Activated CD8-positive, alpha-beta T cell treated with anti-CD3 and anti-CD28 coated beads for 36 hours (primary cell): ENCODE results near the gene VPS50. TPM values are rescaled to one million over a fixed set of nuclear protein-coding genes. Genes with fewer than 3 reads are reported as not detected.
"Not testable (repeated sequence)": the region's sequence is repeated elsewhere in the genome, so short reads cannot be mapped to it uniquely, and the experiment has no call there.

Experiments used
- ATAC-seq: fragments of 200-7000 bp; cut with Tn5 transposase; one replicate; pipeline ENCODE4 v1.10.0; 2021; ENCODE audit warnings: mild to moderate bottlenecking, moderate library complexity
- CTCF ChIA-PET: fragments of 350-600 bp; sonication (Branson Sonifier 250); formaldehyde crosslinking; loops from one replicate; lab custom pipeline; 2021; ENCODE audit warnings: antibody characterized with exemption; lab: Charles Lee
- POLR2A ChIA-PET: fragments of 350-600 bp; sonication (Branson Sonifier 250); formaldehyde crosslinking; loops from one replicate; lab custom pipeline; 2021; ENCODE audit warnings: antibody characterized with exemption; lab: Charles Lee
- DNase-seq: peaks from one replicate; pipeline ENCODE4 v3.0.0-alpha.2; 2020
- H3K27ac Mint-ChIP-seq: one replicate; pipeline ENCODE4 v1.8.0; 2021; ENCODE audit warnings: mild to moderate bottlenecking, mixed read lengths
- H3K27me3 Mint-ChIP-seq: one replicate; pipeline ENCODE4 v1.8.0; 2021; ENCODE audit warnings: mixed read lengths
- H3K36me3 Mint-ChIP-seq: one replicate; pipeline ENCODE4 v1.8.0; 2021; ENCODE audit warnings: low read depth, mixed read lengths
- H3K4me1 Mint-ChIP-seq: one replicate; pipeline ENCODE4 v1.8.0; 2021; ENCODE audit warnings: low read depth, mixed read lengths
- H3K4me3 Mint-ChIP-seq: one replicate; pipeline ENCODE4 v1.8.0; 2021; ENCODE audit warnings: mild to moderate bottlenecking, moderate library complexity, mixed read lengths
- H3K9me3 Mint-ChIP-seq: one replicate; pipeline ENCODE4 v1.8.0; 2021; ENCODE audit warnings: mixed read lengths
- intact Hi-C: fragments of 100-400 bp; cut with micrococcal nuclease; formaldehyde crosslinking; loops from one replicate; pipeline ENCODE4 v1.10.0; 2022
- total RNA-seq, 2 experiments: library from RNA; stranded (reverse); gene quantifications; one replicate each; pipeline ENCODE4 v1.2.3, GENCODE V29; 2021
- TF ChIP-seq, protein P1 (sequence below): fragments of 200-600 bp; IDR thresholded peaks from one replicate; pipeline ENCODE4 v1.8.0; 2022; ENCODE audit warnings: antibody characterized with exemption, mild to moderate bottlenecking

VPS50 gene
- total RNA-seq, 2 experiments from 2014 or later: 15.5 to 18.5 TPM

- DNase-seq (no peak), ATAC-seq (no peak)
- Mint-ChIP-seq H3K27me3 (no peaks in the 10 kb centered on the region), H3K4me3 (no peak overlapping the region), H3K4me1 (no peaks in the 10 kb centered on the region), H3K36me3 (peaks cover 2% of the 10 kb centered on the region), H3K27ac (no peak overlapping the region), H3K9me3 (no peaks in the 10 kb centered on the region)
- CTCF ChIA-PET: no interaction called here
- intact Hi-C loops: no loop called here
- TF ChIP-seq, protein P1, sequence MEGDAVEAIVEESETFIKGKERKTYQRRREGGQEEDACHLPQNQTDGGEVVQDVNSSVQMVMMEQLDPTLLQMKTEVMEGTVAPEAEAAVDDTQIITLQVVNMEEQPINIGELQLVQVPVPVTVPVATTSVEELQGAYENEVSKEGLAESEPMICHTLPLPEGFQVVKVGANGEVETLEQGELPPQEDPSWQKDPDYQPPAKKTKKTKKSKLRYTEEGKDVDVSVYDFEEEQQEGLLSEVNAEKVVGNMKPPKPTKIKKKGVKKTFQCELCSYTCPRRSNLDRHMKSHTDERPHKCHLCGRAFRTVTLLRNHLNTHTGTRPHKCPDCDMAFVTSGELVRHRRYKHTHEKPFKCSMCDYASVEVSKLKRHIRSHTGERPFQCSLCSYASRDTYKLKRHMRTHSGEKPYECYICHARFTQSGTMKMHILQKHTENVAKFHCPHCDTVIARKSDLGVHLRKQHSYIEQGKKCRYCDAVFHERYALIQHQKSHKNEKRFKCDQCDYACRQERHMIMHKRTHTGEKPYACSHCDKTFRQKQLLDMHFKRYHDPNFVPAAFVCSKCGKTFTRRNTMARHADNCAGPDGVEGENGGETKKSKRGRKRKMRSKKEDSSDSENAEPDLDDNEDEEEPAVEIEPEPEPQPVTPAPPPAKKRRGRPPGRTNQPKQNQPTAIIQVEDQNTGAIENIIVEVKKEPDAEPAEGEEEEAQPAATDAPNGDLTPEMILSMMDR: no peak
- POLR2A ChIA-PET: no interaction called here
Observed at GRCh38 chr7:93332172-93332571, 100.0 kb downstream of the VPS50 start.

- H3K4me3 Mint-ChIP-seq: no peak overlapping the region
- ChIA-PET CTCF (no interaction called here), POLR2A (no interaction called here)
- H3K9me3 Mint-ChIP-seq: peaks cover 2% of the 10 kb centered on the region
- no peak for ATAC-seq
- peaks cover 22% of the 10 kb centered on the region for H3K36me3 Mint-ChIP-seq
- H3K27ac Mint-ChIP-seq: no peak overlapping the region
- DNase-seq: no peak
- no peaks in the 10 kb centered on the region for H3K4me1 Mint-ChIP-seq
- TF ChIP-seq, protein P1: no peak
- intact Hi-C loops: no loop called here
- H3K27me3 Mint-ChIP-seq: no peaks in the 10 kb centered on the region
Observed at GRCh38 chr7:93337052-93337451, 104.9 kb downstream of the VPS50 start.

DNA sequence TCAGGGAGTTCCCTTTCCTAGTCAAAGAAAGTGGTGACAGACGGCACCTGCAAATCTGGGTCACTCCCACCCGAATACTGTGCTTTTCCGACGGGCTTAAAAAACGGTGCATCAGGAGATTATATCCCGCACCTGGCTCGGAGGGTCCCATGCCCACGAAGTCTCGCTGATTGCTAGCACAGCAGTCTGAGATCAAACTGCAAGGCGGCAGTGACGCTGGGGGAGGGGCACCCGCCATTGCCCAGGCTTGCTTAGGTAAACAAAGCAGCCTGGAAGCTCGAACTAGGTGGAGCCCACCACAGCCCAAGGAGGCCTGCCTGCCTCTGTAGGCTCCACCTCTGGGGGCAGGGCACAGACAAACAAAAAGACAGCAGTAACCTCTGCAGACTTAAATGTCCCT, 110.0 kb downstream of the VPS50 start:
- H3K27ac Mint-ChIP-seq, H3K27me3 Mint-ChIP-seq, CTCF ChIA-PET, POLR2A ChIA-PET, H3K9me3 Mint-ChIP-seq, DNase-seq, intact Hi-C loops, H3K4me3 Mint-ChIP-seq, H3K4me1 Mint-ChIP-seq, ATAC-seq: not testable (repeated sequence)
- H3K36me3 Mint-ChIP-seq: peaks cover 21% of the 10 kb centered on the region

- Mint-ChIP-seq H3K27me3 (no peaks in the 10 kb centered on the region), H3K27ac (peak overlapping the region; percentile 11), H3K4me1 (peaks cover 3% of the 10 kb centered on the region), H3K4me3 (no peak overlapping the region), H3K9me3 (no peaks in the 10 kb centered on the region), H3K36me3 (peaks cover 2% of the 10 kb centered on the region)
- intact Hi-C loops: no loop called here
- POLR2A ChIA-PET: no interaction called here
- ATAC-seq (peak; percentile 30), DNase-seq (no peak)
- CTCF ChIA-PET: no interaction called here
- TF ChIP-seq, protein P1: no peak
Observed at GRCh38 chr7:93350338-93350737, 118.2 kb downstream of the VPS50 start.

- intact Hi-C loops: no loop called here
- TF ChIP-seq, protein P1: no peak
- Mint-ChIP-seq H3K4me3 (no peak overlapping the region), H3K27ac (no peak overlapping the region), H3K36me3 (peaks cover 2% of the 10 kb centered on the region), H3K27me3 (no peaks in the 10 kb centered on the region), H3K9me3 (no peaks in the 10 kb centered on the region), H3K4me1 (peaks cover 3% of the 10 kb centered on the region)
- DNase-seq (no peak), ATAC-seq (no peak)
- POLR2A ChIA-PET: no interaction called here
- CTCF ChIA-PET: no interaction called here
Observed at GRCh38 chr7:93352881-93353280, 120.7 kb downstream of the VPS50 start.

DNA sequence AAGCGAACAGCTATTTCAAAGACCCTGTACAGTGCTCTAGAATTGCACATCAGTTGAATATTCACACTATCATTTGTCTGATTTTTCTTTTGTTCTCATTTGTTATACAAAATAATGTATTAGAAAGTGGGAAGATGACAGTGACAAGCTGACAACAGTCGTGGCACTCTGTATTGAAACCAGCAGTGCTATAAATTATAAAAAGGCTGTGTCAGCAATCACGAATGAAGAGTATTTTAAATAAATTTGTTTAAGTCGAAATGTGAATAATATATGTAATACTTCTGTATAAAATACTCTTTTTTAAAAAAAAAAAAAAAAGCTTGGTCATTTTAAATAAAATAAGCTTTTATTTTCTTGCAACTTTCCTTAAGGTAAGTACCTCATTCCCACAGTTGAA, 122.6 kb downstream of the VPS50 start:
- Mint-ChIP-seq H3K4me3 (no peak overlapping the region), H3K27ac (no peak overlapping the region), H3K4me1 (peaks cover 3% of the 10 kb centered on the region), H3K9me3 (no peaks in the 10 kb centered on the region), H3K27me3 (no peaks in the 10 kb centered on the region), H3K36me3 (peaks cover 5% of the 10 kb centered on the region)
- intact Hi-C loops: no loop called here
- ATAC-seq: no peak
- TF ChIP-seq, protein P1: no peak
- CTCF ChIA-PET: interaction anchor here (1.5 kb wide), 1 partner anchor 20 kb away, joined by 3 read pairs; no protein-coding TSS in a partner anchor
- POLR2A ChIA-PET: no interaction called here
- no peak for DNase-seq
